HG03575 (cell line): ENCODE measurements around the gene AANAT.
"Not testable (repeated sequence)": the region's sequence is repeated elsewhere in the genome, so short reads cannot be mapped to it uniquely, and the experiment has no call there.

Experiments
- ATAC-seq: cut with Tn5 transposase; IDR thresholded peaks from one replicate; pipeline ENCODE4 v1.9.1; 2021; ENCODE audit not compliant: unreplicated experiment, insufficient number of reproducible peaks, low FRiP score; ENCODE audit errors: extremely low read depth

Gene AANAT

DNA sequence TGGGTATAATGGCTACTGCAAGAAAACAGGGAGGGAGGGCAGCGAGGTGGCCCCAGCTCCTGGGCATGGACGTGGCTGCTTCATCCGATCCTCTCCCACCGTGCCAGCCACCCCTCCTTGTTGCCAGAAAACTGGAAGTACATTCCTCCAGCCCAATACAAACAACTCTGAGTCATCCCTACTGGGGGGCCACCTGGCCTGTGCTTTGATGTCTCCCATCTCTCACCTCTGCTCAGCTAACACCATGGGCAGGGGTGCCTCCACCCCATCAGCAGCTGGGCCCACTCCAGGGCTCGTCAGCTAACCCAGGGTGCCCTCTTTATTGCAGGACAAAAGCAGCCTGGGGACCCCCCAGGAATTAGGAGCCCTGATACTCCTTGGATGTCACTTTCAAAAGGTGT lies 31.9 kb downstream of the AANAT start:
- no peak for ATAC-seq

DNA sequence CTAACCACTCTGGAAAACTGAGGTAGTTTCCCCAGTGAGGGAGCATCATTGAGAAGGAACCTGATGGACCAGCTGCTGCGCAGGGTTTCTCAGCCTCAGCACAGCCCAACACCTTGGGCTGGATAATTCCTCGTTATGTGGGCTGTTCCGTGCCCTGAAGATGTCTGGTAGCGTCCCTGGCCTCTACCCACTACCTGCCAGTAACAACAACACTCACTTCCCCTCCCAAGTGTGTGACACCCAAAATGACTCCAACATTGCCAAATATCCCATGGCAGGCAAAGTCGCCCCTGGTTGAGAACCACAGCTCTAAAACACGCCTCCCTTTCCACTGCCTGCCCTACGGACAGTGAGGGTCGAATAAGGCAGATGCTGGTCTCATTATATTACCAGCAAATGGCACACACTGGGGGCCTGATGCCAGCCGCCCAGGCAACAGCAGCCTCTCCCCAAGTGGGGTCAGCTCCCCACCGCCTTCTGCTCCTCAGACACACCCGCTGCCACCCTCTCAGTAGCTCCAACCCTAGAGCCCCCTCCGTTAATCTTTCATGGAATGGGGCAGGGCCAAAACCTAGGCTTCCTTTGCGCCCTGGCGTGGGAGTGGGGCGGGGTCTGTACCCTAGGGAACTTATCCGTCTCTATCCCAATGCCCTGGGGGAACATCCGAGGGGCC lies 32.8 kb downstream of the AANAT start:
- ATAC-seq, result no peak

DNA sequence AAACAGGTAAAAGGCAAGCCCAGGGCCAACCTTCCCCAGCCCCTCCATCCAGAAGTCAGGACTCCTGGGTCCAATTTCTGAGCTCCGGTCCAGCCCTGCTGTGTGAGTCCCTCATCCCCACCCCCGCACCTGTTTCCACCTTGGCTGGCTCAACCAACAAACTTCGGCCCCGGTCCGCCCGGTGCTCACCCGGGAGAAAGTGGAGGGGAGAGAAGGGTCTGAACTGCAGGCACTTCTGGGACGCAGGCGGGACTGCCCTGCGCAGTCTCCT lies 33.3 kb downstream of the AANAT start:
- ATAC-seq, result no peak

DNA sequence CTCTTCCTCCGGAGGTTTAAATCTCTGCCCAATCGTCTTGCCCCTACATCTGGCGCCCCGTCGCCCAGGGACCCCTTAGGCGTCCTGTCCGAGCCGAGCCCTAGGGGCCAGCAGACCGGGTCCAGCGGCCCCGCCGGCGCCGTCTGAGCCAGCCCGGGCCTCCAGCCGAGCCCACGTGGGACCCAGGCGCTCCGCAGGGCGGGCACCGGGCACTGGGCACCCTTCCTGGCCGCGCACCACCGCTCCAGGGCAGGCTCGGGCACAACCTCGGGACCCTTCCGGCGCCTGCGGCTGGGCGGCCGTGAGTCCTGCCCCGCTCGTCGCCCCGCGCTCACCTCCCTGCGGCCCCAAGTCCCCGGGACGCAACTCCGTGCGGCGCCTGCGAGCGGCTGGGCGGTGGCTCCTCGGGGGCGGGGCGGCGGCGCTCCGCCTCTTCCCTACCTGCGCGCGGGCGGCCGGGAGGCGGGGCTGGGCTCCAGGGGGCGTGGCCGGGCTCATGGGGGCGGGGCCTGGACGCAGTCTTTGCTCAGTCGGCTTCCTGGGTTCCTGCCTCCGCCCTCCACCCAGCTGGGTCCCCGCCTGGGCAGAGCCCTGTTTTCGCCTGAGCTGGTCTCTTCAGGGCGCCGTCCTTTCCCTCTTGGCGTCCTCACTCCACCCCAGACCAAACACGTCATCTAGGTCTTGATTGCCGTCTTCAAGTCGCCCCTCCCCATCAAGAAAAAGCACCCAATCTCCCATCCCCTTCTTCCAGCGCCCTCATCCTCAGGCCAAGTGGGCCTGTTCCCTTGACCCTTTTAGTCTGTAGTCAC lies 33.8 kb downstream of the AANAT start, which contains the start of gene RHBDF2:
Gene RHBDF2 (minus strand): TSS at position 406 of the 809 bp plus-strand sequence. CDS start 19,899 bp downstream, outside the sequence.
- ATAC-seq, result no peak

DNA sequence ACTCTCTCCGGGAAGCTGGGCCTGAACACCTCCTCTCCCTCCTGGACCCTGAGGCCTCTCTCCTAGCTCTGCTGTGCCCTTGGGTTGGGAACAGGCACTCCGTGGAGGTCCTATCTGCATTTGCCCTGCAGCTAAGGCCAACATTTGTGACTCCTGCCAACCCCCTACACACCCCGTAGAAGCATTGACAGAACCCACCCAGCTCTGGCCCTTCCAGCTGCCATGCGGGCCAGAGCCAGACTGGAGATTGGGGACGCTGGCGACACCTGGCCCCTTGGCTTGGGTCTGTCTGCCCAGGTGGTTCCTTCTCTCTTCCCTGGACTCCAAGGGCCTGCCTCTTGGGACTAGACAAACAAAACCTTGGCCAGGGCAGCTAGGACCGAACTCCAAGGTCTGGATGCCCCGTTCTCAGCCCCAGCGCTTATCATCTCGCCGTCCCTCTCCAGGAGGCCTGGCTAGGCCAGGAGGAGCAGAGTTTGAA lies 34.5 kb downstream of the AANAT start:
- no peak for ATAC-seq

DNA sequence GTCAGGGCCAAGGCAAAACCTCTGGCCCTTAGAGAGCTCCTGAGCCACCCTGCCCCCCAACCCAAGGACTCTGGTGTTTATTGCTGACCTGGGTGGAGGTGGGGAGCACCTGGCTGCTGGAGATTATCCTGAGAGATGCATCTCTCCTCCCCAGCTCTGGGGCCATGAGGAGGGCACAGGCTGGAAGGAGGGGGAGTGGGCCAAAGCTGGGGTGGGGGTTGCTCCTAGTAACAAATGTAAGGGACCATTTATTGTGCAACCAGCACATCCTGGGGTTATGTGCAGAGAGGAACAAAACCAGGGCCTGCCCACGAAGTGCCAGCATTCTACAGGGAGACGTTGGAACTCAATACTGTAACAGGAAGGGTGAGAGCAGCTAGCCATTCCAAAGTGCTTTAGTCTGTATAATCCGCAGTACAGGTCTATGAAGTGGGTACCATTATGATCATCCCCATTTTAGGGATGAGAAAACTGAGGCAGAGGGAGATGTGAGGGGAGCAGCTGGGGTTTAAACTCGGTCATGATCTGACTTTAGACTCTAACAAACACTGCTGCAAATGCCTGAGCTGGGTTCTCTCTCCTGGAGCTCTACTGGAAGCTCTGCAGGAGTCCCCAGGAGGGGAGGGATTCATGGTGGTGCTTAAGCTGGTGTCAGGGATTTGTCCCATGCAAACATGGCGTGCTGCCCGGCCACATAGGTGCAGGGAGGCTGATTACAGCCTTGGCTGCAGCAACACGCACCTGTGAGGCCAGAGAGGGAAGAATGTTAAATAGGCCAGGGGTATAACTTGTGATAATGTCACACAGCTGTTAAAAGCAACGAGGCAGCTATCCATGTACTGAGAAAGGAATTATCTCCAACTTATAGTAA lies 35.2 kb downstream of the AANAT start:
- ATAC-seq, result no peak

DNA sequence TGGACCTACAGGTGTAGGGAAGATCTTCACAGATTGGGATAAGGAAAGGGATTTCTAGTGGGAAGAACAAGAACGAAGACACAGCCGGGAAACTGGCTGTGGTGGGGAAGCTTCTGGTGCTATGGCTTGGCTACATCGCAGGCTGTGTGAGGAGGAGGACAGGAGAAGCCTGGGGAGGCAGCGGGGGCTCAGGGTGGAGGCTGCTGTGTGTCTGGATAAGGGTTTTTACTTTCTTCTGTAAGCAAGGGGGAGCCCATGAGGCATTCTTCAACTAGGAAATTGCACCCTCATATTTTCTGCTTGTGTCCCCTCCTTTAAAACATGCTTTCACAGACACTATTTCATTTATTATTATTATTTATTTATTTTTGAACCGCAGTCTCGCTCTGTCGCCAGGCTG lies 36.7 kb downstream of the AANAT start:
- no peak for ATAC-seq

DNA sequence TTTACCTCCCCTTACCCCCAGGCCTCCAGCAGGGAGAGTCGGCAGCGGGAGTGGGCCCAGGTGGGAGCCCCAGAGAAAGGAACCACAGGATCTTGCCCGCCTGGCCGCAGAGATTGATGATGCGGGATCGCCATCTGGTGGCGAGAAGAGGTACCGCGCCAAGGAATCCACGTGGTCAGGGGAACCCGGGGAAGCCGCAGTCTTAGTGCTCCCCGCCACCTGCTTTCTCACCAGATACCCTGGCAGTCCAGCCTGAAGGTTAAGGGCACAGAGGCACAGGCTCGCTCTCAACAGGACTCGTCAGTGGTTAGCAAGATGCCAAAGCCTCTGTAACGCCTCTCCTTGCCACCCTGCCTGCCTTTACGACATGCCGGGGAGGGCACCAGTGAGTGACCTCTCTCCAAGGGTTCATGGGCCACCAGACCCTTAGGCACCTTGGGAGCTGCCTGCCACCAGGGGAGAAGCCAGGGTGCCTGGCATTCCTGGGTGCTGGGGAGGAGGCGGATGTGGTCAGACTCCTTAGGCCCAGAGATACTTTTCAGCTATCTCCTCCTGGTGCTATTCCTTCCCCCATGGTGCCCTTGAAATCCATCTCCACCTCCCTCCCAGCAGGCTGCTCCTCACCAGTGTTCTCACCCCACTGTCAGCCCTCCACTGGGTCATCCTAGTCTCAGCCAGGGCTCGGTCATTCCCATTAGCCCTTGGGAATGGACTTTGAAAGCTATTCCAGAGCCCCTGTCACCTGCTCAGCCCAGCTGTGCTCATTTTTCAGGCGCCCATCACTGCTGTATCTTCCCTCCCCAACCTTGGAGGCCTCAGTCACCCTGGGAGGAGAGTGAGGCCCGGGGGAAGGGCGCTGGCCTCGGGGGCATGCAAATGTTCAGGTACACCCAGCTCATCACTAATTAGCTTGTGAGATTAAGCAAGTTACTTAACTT lies 39.3 kb downstream of the AANAT start:
- ATAC-seq, result no peak

DNA sequence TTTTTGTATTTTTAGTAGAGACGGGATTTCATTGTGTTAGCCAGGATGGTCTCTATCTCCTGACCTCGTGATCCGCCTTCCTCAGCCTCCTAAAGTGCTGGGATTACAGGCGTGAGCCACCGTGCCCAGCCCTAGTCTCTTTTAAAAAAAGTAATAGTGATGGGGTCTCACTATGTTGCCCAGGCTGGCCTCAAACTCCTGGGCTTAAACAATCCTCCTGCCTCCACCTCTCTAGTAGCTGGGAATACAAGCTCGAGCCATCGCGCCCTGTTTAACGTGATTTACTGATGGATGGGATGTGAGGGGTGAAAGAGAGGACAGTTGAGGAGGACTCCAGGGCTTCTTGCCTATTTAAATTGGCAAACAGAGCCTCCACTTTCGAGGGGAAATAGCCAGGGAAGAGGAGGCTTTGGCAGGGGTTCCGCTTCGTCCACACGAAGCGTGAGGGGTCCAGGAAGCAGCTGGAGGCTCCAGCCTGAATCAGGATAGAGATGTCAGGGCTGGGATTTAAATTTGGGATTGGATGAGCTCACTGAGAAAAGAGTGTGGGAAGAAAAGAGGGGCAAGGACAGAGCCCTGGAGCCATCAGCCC lies 41.2 kb downstream of the AANAT start:
- not testable (repeated sequence) for ATAC-seq

DNA sequence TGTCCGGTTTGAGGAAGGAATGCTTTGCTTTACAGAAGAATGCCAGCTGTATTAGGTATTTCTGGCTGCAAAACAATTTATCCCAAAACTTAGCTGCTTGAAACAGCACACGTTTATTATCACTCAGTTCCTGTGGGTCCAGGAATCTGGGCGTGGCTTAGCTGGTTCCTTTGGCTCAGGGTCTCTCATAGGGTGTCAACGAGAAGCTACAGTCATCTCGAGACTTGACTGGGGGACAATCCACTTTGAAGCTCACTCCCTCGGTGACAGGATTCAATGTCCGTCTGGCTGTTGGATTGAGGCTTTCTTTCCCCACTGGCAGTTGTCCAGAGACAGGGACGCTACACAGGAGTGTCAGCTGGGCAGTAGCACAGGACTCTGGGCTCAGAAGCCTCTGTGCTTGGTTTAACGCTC lies 43.4 kb downstream of the AANAT start:
- no peak for ATAC-seq

DNA sequence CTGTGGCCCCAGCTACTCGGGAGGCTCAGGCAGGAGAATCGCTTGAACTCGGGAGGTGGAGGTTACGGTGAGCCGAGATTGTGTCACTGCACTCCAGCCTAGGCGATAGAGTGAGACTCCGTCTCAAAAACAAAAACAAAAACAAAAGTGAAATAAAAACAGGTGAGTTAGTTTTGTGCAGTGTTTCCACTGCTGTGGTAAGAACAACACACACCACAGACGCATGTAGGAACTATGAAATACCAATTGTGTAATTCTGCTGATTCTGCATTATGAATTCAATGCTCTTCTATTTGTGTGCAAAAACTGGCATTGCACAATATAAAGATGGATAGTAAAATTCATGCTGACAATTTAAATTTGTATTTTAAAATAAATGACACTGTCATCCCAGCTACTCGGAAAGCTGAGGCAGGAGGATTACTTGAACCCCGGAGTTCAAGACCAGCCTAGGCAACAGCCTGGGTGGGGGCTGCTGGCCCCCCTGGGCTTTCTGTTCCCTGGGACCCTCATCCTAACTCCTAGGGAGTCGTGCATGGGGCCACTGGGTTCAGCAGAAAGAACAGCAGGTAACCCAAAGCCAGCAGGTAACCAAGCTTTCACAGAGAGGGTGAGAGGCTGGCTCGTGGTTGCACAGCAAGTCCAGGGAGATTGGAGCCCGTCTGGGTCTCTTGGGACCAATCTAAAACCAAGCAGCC lies 44.4 kb downstream of the AANAT start:
- no peak for ATAC-seq

DNA sequence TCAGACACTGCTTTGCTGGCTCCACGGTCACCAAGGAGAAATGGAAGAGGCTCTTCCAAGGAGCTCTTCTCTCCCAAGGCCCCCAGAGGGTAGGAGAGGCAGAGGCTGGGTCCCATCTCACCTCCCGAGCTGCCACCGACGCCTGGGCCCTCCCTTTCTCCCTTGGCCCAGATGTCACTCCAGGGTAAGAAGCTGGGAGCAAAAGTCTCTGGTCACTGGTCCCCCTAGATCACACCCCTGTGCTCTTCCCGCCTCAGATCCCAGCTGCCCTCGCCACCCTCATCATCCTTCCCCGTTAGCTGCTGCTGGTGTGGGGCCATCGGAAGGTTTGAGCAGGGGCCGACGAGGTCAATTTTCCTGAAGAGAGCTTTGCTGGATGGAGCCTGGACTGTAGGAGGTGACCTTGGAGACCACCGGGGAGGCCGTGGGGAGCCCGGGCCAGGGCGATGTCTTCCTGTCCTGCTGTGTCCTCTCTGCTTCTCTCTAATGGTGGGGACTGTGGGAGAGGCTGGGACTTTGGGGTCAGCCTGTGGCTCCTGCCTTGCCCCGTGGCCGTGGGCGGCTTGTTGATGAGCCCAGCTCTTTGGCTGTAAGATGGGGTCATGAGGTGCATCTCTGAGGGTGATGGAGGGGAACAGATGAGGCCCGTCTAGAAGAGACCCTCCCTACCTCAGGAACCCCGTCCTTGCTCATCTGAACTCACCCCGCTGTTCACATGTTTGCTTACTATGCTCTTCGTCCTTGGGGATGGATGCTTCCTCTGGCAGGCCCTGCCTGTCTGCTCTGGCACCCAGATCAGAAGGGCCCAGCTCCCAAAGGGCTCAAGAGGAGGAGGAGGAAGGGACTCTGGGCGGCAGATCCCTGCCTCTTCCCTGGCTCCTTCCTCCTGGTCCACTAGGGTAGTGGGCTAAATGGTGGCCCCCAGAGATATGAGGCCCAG lies 45.2 kb downstream of the AANAT start:
- ATAC-seq, result no peak

DNA sequence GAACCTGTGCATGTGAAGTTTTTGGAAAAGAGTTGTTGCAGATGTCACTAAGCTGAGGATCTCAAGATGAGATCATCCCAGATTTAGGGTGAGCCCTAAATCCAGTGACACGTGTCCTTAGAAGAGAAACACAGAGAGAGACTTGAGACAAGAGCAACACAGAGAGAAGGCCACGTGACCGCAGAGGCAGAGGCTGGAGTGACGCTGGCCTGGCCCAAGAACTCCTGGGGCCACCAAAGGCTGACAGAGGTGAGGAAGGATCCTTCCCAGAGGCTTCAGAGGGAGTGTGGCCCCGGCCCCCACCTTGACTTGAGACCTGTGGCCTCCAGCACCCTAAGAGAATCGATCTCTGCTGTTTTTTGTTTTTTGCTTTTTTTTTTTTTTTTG lies 45.9 kb downstream of the AANAT start:
- ATAC-seq, result no peak

DNA sequence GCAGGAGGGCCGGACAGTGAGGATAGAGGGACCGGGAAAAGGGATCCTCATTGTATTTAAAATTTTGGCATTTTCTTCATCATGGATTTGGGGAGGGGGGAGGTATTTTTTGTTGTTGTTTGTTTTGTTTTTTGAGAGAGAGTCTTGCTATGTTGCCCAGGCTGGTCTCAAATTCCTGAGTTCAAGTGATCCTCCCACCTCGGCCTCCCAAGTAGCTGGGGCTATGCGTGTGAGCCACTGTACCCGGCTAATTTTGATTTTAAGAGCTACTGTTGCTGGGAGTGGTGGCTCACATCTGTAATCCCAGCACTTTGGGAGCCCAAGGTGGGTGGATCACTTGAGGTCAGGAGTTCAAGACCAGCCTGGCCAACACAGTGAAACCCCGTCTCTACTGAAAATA lies 47.0 kb downstream of the AANAT start:
- ATAC-seq, result not testable (repeated sequence)

DNA sequence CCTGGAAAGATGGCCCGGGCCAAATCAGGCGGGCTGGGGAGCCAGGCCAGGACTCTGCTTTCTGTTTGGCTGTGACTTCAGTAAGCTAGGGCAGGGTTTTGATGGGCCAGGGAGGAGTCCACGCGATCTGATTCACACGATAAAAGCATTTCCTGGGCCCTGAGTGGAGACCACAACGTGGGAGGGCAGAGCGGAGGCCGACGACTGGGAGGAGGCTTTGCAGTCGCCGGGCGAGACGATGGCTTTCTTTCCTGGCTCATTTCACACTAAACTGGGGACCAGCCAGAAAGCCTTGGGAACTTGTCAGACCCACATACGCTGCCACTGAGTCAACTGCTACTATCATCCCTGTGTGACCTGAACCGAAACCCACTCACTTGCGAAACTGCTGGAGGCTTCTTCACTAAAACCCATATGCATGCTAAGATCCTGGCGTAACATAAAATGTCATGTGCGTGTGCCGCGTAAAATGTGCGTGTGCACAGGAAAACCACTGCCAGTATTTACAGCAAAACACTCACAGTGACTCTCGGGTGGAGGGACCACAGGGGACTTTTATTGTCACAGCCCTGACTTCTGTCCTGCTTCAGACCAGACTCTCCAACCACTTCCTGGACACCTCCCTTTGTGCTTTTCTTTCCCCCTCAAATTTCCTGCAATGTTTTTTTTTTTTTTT lies 48.0 kb downstream of the AANAT start:
- ATAC-seq, result no peak

DNA sequence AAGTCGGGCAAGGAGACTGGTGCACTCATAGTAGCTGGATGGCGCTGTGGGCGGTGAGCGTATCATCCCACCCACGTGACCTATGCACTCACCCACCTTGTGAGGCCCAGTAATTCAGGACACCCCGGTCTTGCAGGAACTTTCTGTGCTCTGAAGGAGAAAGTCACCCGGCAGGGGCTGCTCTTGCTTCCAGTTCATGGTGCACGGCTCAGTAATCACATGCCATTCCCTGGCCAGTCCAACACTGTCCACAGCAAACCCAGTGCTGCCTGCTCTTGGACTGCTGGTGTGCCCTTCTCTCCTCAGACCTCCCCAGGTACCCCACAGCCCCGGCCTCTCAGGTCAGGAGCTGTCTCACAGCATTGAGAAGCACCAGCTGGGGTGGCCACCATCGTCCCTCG lies 50.2 kb downstream of the AANAT start:
- ATAC-seq, result no peak
